GM18873 (cell line): ENCODE results near the gene ENDOU.
"Not testable (repeated sequence)": the region's sequence is repeated elsewhere in the genome, so short reads cannot be mapped to it uniquely, and the experiment has no call there.

Experiments
- ATAC-seq: cut with Tn5 transposase; IDR thresholded peaks from one replicate; pipeline ENCODE4 v1.9.1; 2021; ENCODE audit warnings: mild to moderate bottlenecking, moderate library complexity, moderate number of reproducible peaks; ENCODE audit not compliant: unreplicated experiment, low FRiP score

Gene ENDOU

GRCh38 chr12:47700263-47700662 lies 25.0 kb downstream of the ENDOU start:
- ATAC-seq: no peak

GRCh38 chr12:47698631-47699030 lies 26.7 kb downstream of the ENDOU start:
- ATAC-seq: no peak

DNA sequence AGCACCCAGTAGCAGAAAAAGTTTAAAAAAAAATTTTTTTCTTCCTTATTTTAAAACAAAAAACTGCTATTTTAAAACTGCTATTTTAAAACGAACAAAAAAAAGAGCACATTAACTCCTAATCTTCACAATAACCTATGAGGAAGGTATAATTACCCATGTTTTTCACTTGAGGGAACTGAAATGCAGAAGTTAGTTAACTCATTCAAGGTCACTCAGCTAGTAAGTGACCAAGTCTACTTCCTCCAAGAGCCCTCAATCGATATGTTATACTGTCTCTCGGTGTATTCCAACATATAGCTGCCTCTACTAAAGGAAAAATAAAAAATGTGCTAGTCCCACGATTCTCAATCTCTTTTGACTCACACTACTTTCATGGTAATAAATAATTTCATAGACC lies 27.2 kb downstream of the ENDOU start:
- no peak for ATAC-seq

DNA sequence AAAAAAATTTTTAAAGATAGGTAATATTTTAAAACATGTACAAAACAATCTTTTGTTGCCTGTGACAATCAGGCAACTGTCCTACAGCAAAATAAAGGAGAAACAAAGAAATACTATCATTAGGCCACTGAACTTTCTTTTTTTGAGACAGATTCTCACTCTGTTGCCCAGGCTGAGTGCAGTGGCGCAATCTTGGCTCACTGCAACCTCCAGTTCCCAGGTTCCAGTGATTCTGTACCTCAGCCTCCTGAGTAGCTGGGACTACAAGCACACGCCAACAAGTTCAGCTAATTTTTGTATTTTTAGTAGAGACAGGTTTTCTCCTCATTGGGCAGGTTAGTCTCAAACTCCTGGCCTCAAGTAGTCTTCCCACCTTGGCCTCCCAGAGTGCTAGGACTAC lies 36.1 kb downstream of the ENDOU start:
- no peak for ATAC-seq

- ATAC-seq: no peak
Measured at GRCh38 chr12:47687636-47688035, 37.7 kb downstream of the ENDOU start.

- ATAC-seq: no peak
Measured at GRCh38 chr12:47686645-47687240, 38.5 kb downstream of the ENDOU start.

- no peak for ATAC-seq
Measured at GRCh38 chr12:47679785-47680184, 45.5 kb downstream of the ENDOU start.

DNA sequence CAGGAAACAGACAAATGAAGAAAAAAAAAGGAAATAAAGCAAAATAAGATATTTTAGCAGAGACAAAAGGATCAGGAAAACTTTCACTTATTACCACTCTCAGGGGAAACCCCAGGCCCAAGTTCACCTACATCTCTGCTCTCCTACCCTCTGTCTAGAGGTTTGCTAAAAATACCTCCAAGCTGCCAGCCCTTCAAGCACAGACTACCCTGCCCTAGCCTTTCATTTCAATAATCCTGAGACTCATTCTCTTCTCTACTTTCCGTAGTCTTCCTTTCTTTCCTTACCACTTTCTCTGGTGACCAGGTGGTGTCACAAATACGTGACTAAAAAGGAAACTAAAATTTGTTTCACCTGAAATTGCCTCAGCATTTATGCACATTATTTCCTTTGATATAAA lies 53.2 kb downstream of the ENDOU start:
- ATAC-seq: no peak

- ATAC-seq: not testable (repeated sequence)
Measured at GRCh38 chr12:47667935-47668334, 57.4 kb downstream of the ENDOU start.
